T-helper 2 cell treated with Interferon-gamma antibody and Interleukin-4, amounts not matched to agents 5 μg/mL and 100 μg/mL, for 36 hours (primary cell): ENCODE measurements around the gene C1orf159.
A peak's percentile ranks its signal among the peaks of the same experiment; 100 is the strongest.
"Not testable (repeated sequence)": the region's sequence is repeated elsewhere in the genome, so short reads cannot be mapped to it uniquely, and the experiment has no call there.

ENCODE experiments used
- DNase-seq: peaks from one replicate; pipeline ENCODE4 v3.0.0; 2021; ENCODE audit warnings: low spot score
- H3K27ac Mint-ChIP-seq: one replicate; pipeline ENCODE4 v1.8.0; 2021; ENCODE audit warnings: mild to moderate bottlenecking, mixed read lengths
- H3K27me3 Mint-ChIP-seq: one replicate; pipeline ENCODE4 v1.8.0; 2021; ENCODE audit warnings: low read depth, mixed read lengths
- H3K36me3 Mint-ChIP-seq: one replicate; pipeline ENCODE4 v1.8.0; 2021; ENCODE audit warnings: low read depth, mixed read lengths
- H3K4me1 Mint-ChIP-seq: one replicate; pipeline ENCODE4 v1.8.0; 2021; ENCODE audit warnings: low read depth, mixed read lengths
- H3K4me3 Mint-ChIP-seq: one replicate; pipeline ENCODE4 v1.8.0; 2022; ENCODE audit warnings: mild to moderate bottlenecking, moderate library complexity, mixed read lengths
- H3K9me3 Mint-ChIP-seq: one replicate; pipeline ENCODE4 v1.8.0; 2021; ENCODE audit warnings: mixed read lengths

The C1orf159 gene

GRCh38 chr1:1156140-1157032, 40.5 kb upstream of the C1orf159 start:
- H3K27me3 Mint-ChIP-seq: no peaks in the 10 kb centered on the region
- no peak for DNase-seq
- H3K9me3 Mint-ChIP-seq: peaks cover 23% of the 10 kb centered on the region
- H3K36me3 Mint-ChIP-seq: peaks cover 3% of the 10 kb centered on the region
- peak overlapping the region; percentile 52 for H3K27ac Mint-ChIP-seq
- H3K4me3 Mint-ChIP-seq: peak overlapping the region; percentile 54
- H3K4me1 Mint-ChIP-seq: no peaks in the 10 kb centered on the region

DNA sequence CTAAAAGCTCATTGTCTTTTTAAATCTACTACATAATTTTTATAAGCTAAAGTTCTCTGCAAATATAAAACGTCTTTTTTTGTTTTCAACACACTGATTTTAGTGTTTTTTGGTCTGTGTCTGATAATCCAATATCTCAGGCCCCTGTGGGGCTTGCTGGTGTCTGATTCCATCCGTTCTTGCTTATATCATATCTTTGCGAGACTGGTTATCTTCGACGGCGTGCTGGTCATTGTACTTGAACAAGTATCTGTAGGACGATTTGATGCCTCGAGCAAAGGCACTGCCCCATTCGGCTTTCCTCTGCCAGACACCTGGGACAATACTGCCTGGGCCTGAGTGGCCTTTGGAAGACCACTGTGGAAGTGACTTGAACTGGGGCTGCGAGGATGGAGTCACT, 39.4 kb upstream of the C1orf159 start:
- Mint-ChIP-seq H3K27me3 (no peaks in the 10 kb centered on the region), H3K4me1 (no peaks in the 10 kb centered on the region), H3K36me3 (peaks cover 3% of the 10 kb centered on the region), H3K27ac (no peak overlapping the region), H3K9me3 (peaks cover 23% of the 10 kb centered on the region), H3K4me3 (no peak overlapping the region)
- DNase-seq: no peak

- Mint-ChIP-seq H3K27ac (peak overlapping the region; percentile 39), H3K4me3 (no peak overlapping the region), H3K9me3 (peaks cover 23% of the 10 kb centered on the region), H3K27me3 (no peaks in the 10 kb centered on the region), H3K36me3 (peaks cover 3% of the 10 kb centered on the region), H3K4me1 (no peaks in the 10 kb centered on the region)
- no peak for DNase-seq
These were observed 38.0 kb upstream of the C1orf159 start for GRCh38 chr1:1153874-1154273.

DNA sequence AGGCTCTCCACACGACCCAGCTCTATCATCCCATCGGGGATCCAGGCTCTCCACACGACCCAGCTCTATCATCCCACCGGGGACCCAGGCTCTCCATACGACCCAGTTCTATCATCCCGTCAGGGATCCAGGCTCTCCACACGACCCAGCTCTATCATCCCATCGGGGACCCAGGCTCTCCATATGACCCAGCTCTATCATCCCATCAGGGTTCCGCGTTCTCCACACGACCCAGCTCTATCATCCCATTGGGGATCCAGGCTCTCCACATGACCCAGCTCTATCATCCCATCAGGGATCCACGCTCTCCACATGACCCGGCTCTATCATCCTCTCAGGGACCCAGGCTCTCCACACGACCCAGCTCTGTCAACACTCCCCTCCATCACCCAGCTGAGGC, 37.3 kb upstream of the C1orf159 start:
- not testable (repeated sequence) for H3K4me3 Mint-ChIP-seq, DNase-seq, H3K36me3 Mint-ChIP-seq, H3K4me1 Mint-ChIP-seq, H3K27me3 Mint-ChIP-seq
- H3K27ac Mint-ChIP-seq: peak overlapping the region; percentile 62
- peaks cover 23% of the 10 kb centered on the region for H3K9me3 Mint-ChIP-seq

GRCh38 chr1:1152431-1152830, 36.5 kb upstream of the C1orf159 start:
- H3K4me1 Mint-ChIP-seq, DNase-seq, H3K4me3 Mint-ChIP-seq, H3K36me3 Mint-ChIP-seq, H3K27me3 Mint-ChIP-seq: not testable (repeated sequence)
- Mint-ChIP-seq H3K27ac (peak overlapping the region; percentile 33), H3K9me3 (peaks cover 23% of the 10 kb centered on the region)

DNA sequence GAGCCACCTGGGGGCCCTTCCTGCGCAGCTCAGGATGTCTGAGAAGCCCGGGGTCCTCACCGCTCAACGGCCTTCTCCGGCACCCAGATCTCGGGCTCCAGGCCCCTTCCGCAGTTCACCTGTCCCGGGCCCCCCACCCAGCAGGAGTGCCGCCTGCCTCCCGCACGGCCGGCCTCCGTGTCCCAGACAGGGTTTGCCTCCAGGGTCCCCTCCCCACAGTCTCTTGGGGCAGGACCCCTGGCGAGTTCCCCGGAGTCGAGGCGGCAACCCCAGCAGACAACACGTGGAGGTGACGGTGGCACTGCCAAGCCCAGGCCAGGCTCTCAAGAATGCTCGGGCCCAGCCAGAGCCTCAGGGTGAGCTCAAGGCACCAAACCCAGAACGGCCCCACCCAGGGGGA, 35.4 kb upstream of the C1orf159 start:
- H3K9me3 Mint-ChIP-seq: peaks cover 23% of the 10 kb centered on the region
- H3K4me1 Mint-ChIP-seq: no peaks in the 10 kb centered on the region
- DNase-seq: no peak
- H3K36me3 Mint-ChIP-seq: peaks cover 3% of the 10 kb centered on the region
- H3K4me3 Mint-ChIP-seq: no peak overlapping the region
- H3K27me3 Mint-ChIP-seq: no peaks in the 10 kb centered on the region
- H3K27ac Mint-ChIP-seq: no peak overlapping the region

GRCh38 chr1:1150100-1150499, 34.2 kb upstream of the C1orf159 start:
- H3K27me3 Mint-ChIP-seq: no peaks in the 10 kb centered on the region

GRCh38 chr1:1149416-1149815, 33.5 kb upstream of the C1orf159 start:
- Mint-ChIP-seq H3K9me3 (peaks cover 23% of the 10 kb centered on the region), H3K27ac (no peak overlapping the region), H3K36me3 (peaks cover 3% of the 10 kb centered on the region), H3K4me1 (peaks cover 1% of the 10 kb centered on the region), H3K4me3 (no peak overlapping the region), H3K27me3 (no peaks in the 10 kb centered on the region)
- DNase-seq: no peak

More at GRCh38 chr1:1150100-1150499, 34.2 kb upstream of the C1orf159 start:
- Mint-ChIP-seq H3K36me3 (peaks cover 3% of the 10 kb centered on the region), H3K4me3 (no peak overlapping the region), H3K9me3 (peaks cover 23% of the 10 kb centered on the region), H3K4me1 (peaks cover 1% of the 10 kb centered on the region), H3K27ac (no peak overlapping the region)
- no peak for DNase-seq

GRCh38 chr1:1148569-1148968, 32.7 kb upstream of the C1orf159 start:
- Mint-ChIP-seq H3K4me3 (no peak overlapping the region), H3K27ac (no peak overlapping the region), H3K36me3 (no peaks in the 10 kb centered on the region), H3K4me1 (peaks cover 6% of the 10 kb centered on the region), H3K27me3 (no peaks in the 10 kb centered on the region), H3K9me3 (peaks cover 15% of the 10 kb centered on the region)
- no peak for DNase-seq

DNA sequence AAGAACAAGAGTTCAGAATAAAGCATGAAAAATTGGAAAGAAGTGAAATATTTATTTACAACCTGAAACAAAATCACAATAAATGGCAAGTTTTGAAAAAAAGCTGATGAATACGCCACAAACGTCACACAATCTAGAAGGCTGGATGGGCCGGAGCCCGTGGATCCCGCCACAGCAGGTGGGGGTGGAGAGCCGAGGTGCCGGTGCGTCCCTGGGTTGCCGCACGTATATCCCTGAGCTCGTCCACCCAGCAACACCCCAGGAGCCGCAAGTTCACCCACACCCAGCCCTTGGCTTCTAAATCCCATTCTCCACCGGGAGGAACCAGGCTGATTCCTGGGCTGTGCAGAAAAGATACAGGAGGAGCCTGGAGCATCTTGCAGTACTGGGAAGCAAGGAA, 32.2 kb upstream of the C1orf159 start:
- Mint-ChIP-seq H3K27me3 (no peaks in the 10 kb centered on the region), H3K9me3 (peaks cover 10% of the 10 kb centered on the region), H3K4me3 (no peak overlapping the region), H3K36me3 (no peaks in the 10 kb centered on the region), H3K27ac (no peak overlapping the region), H3K4me1 (peaks cover 8% of the 10 kb centered on the region)
- DNase-seq: no peak

DNA sequence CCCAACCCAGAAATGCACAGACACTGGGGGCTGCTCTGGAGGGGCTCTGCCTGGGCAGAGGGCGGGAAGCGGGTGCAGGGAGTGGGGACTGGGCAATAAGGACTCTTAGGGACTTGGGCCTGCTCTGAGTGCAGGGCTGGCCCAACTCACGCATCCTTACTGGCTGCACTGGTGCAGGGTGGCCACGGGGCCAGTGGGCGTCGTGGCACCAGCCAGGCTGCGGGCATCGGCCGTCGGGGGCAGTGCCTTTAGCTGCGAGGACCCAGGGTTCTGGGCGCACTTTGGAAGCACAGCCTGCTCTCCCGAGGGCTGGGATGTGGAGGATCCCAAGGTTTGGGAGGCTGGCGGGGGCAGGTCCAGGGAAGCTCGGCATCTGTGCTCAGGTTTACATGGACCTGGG, 30.7 kb upstream of the C1orf159 start:
- no peak overlapping the region for H3K27ac Mint-ChIP-seq

DNA sequence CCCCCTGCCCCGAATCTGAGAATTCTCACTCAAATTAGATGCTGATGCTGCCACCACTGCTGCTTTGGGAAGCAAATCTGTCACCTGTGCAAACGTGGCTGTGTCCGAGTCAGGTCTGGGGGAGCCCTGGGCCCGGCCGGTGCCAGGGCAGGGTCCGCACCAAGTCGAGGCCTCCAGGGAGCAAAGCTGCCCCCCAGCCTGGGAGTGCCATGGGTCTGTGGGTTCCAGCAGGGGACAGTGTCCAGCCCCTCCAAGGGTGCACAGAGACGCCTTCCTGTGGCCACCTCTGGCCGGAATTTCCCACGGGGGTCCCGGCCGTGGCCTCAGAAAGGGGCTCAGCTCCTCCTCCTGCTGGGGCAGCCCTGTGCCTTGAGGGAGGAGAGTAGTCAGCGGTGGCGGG, 30.1 kb upstream of the C1orf159 start:
- Mint-ChIP-seq H3K4me3 (no peak overlapping the region), H3K36me3 (no peaks in the 10 kb centered on the region), H3K27me3 (no peaks in the 10 kb centered on the region), H3K4me1 (peaks cover 9% of the 10 kb centered on the region), H3K9me3 (no peaks in the 10 kb centered on the region), H3K27ac (peak overlapping the region; percentile 63)
- DNase-seq: no peak

More for the DNA sequence above, 30.7 kb upstream of the C1orf159 start:
- Mint-ChIP-seq H3K36me3 (no peaks in the 10 kb centered on the region), H3K4me1 (peaks cover 9% of the 10 kb centered on the region), H3K4me3 (no peak overlapping the region), H3K9me3 (no peaks in the 10 kb centered on the region), H3K27me3 (no peaks in the 10 kb centered on the region)
- DNase-seq: no peak

DNA sequence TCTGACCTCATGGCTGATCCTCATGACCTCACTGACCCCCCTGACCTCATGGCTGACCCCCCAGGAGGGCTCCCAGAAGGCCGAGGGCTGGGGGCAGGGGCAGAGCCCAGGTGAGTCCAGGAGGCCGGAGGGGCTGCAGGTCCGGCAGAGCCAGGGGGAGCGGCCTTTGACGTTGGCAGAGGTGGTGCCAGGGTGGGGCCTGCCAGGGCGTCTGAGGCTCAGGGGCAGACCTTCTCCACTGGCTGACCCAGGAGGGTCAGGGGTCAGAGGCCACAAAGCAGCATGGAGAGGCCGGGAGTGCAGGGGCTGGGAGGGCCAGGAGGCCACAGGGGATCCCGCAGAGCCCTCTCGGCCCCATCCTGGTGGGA, 29.6 kb upstream of the C1orf159 start:
- Mint-ChIP-seq H3K27ac (peak overlapping the region; percentile 84), H3K4me1 (peaks cover 9% of the 10 kb centered on the region), H3K36me3 (no peaks in the 10 kb centered on the region), H3K27me3 (no peaks in the 10 kb centered on the region), H3K4me3 (no peak overlapping the region), H3K9me3 (no peaks in the 10 kb centered on the region)
- DNase-seq: no peak

- H3K9me3 Mint-ChIP-seq: no peaks in the 10 kb centered on the region
- no peaks in the 10 kb centered on the region for H3K27me3 Mint-ChIP-seq
- H3K27ac Mint-ChIP-seq: peak overlapping the region; percentile 84
- no peaks in the 10 kb centered on the region for H3K36me3 Mint-ChIP-seq
- no peak overlapping the region for H3K4me3 Mint-ChIP-seq
- no peak for DNase-seq
- H3K4me1 Mint-ChIP-seq: peaks cover 9% of the 10 kb centered on the region
These were observed 29.1 kb upstream of the C1orf159 start for GRCh38 chr1:1144843-1145546.
